ENCODE measurements around the gene RTN4. TPM values are rescaled to one million over a fixed set of nuclear protein-coding genes. Genes with fewer than 3 reads are reported as not detected.

RTN4 gene
- total and polyA plus RNA-seq, 11 donors, result 46.1 to 250 (median 95.5) TPM

- Histone ChIP-seq H3K27ac (no peak overlapping the region), H3K27me3 (peaks cover 0 to 6% (median 0%) of the 10 kb centered on the region in 9 donors), H3K36me3 (peaks cover 0 to 3% (median 0%) of the 10 kb centered on the region in 9 donors), H3K4me1 (peaks cover 0 to 26% (median 16%) of the 10 kb centered on the region in 12 donors), H3K4me3 (no peak overlapping the region), H3K9me3 (no peaks in the 10 kb centered on the region)
- WGBS, 4 donors, result 94 to 97% (median 96%) methylated on average over 8 of the region's 8 CpGs
- ATAC-seq (no peak), DNase-seq (no peak)
- intact Hi-C loops (cut with DNase I), result no loop called here
- TF ChIP-seq POLR2A (IDR thresholded peaks at IDR 0.05) (no peak), CTCF (IDR thresholded peaks at IDR 0.05) (no peak)
Observed at GRCh38 chr2:54964271-54964670, 86.0 kb downstream of the RTN4 start.

- peaks cover 0 to 18% (median 9%) of the 10 kb centered on the region in 12 donors for H3K4me1 ChIP-seq
- TF ChIP-seq CTCF (IDR thresholded peaks at IDR 0.05) (no peak), POLR2A (IDR thresholded peaks at IDR 0.05) (no peak)
- no peak overlapping the region for H3K4me3 ChIP-seq
- H3K27ac ChIP-seq, result no peak overlapping the region
- peaks cover 0 to 6% (median 0%) of the 10 kb centered on the region in 9 donors for H3K27me3 ChIP-seq
- no peak for ATAC-seq
- intact Hi-C loops (cut with DNase I), result no loop called here
- DNase-seq, result no peak
- 94 to 100% (median 98%) methylated on average over 2 of the region's 2 CpGs for WGBS, 4 donors
- peaks cover 0 to 3% (median 0%) of the 10 kb centered on the region in 9 donors for H3K36me3 ChIP-seq
- H3K9me3 ChIP-seq, result no peaks in the 10 kb centered on the region
Observed at GRCh38 chr2:54963476-54963875, 86.8 kb downstream of the RTN4 start.

GRCh38 chr2:54962935-54963440 is 87.3 kb downstream of the RTN4 start:
- TF ChIP-seq POLR2A (IDR thresholded peaks at IDR 0.05) (no peak), CTCF (IDR thresholded peaks at IDR 0.05) (no peak)
- Histone ChIP-seq H3K27me3 (peaks cover 0 to 6% (median 0%) of the 10 kb centered on the region in 9 donors), H3K4me3 (no peak overlapping the region), H3K27ac (no peak overlapping the region), H3K4me1 (peaks cover 0 to 14% (median 5%) of the 10 kb centered on the region in 12 donors), H3K9me3 (no peaks in the 10 kb centered on the region), H3K36me3 (no peaks in the 10 kb centered on the region)
- intact Hi-C loops (cut with DNase I), result no loop called here
- WGBS, 4 donors, result 88 to 90% (median 89%) methylated on average over 3 of the region's 3 CpGs
- ATAC-seq, result no peak
- no peak for DNase-seq

- TF ChIP-seq CTCF (IDR thresholded peaks at IDR 0.05), result no peak
- no peak for TF ChIP-seq POLR2A (IDR thresholded peaks at IDR 0.05)
- Histone ChIP-seq H3K4me3 (no peak overlapping the region), H3K36me3 (no peaks in the 10 kb centered on the region), H3K27ac (no peak overlapping the region), H3K4me1 (peaks cover 0 to 14% (median 3%) of the 10 kb centered on the region in 12 donors), H3K27me3 (peaks cover 0 to 6% (median 0%) of the 10 kb centered on the region in 9 donors), H3K9me3 (no peaks in the 10 kb centered on the region)
- intact Hi-C loops (cut with DNase I), result no loop called here
- ATAC-seq, result no peak
- 94 to 99% (median 97%) methylated on average over 13 of the region's 13 CpGs for WGBS, 4 donors
- DNase-seq, result no peak
Observed at GRCh38 chr2:54962511-54962910, 87.7 kb downstream of the RTN4 start.

Data from heart left ventricle (tissue), 16 donors.